Right atrium auricular region (tissue), 2 donors: ENCODE results near the gene CIB2. TPM values are rescaled to one million over a fixed set of nuclear protein-coding genes. Genes with fewer than 3 reads are reported as not detected.

Experiments
- DNase-seq: peaks from one replicate; pipeline ENCODE4 v3.0.0-alpha.2; 2019; ENCODE audit warnings: low spot score
- H3K27ac ChIP-seq, 2 donors: fragments of 200-600 bp; sonication (generic); 1 replicate in 1 of 2; 2 replicates in 1 of 2; pipeline ENCODE4 v1.5.1; 2016 to 2019
- H3K27me3 ChIP-seq, 2 donors: fragments of 200-600 bp; sonication (generic); one replicate each; pipeline versions ENCODE4 v1.5.1 to v1.6.0; 2017 to 2019
- H3K36me3 ChIP-seq: fragments of 200-600 bp; sonication (generic); one replicate; pipeline ENCODE4 v1.5.1; 2016
- H3K4me1 ChIP-seq, 2 donors: fragments of 200-600 bp; sonication (generic); one replicate each; pipeline versions ENCODE4 v1.5.1 to v1.6.0; 2017 to 2019
- H3K4me3 ChIP-seq, 2 donors: fragments of 200-600 bp; sonication (generic); 1 replicate in 1 of 2; 2 replicates in 1 of 2; pipeline ENCODE4 v1.5.1; 2017 to 2019; ENCODE audit warnings: mild to moderate bottlenecking in 1 of 2, moderate library complexity in 1 of 2
- H3K9me3 ChIP-seq, 2 donors: fragments of 200-600 bp; sonication (generic); one replicate each; pipeline ENCODE4 v1.5.1; 2019
- CTCF ChIP-seq, 2 donors: fragments of 200-600 bp; sonication (generic); IDR thresholded peaks; one replicate each; pipeline ENCODE4 v1.5.1; 2019; ENCODE audit warnings: antibody characterized with exemption in 2 of 2
- total RNA-seq, 2 donors: library from RNA; depleted of rRNA; stranded (reverse); fragments of >200 nt; gene quantifications; one replicate each; pipeline ENCODE4 v1.1.0, GENCODE V29; 2016

The CIB2 gene
- total RNA-seq, 2 donors from 2014 or later: 37.2 to 38.6 TPM

GRCh38 chr15:78167227-78167888, 36.1 kb upstream of the CIB2 start:
- Histone ChIP-seq H3K9me3 (no peaks in the 10 kb centered on the region), H3K27ac (no peak overlapping the region), H3K27me3 (no peaks in the 10 kb centered on the region), H3K4me3 (no peak overlapping the region), H3K4me1 (peaks cover 0 to 11% of the 10 kb centered on the region in 2 donors), H3K36me3 (peaks cover 97% of the 10 kb centered on the region)
- no peak for DNase-seq
- no peak for TF ChIP-seq CTCF (IDR thresholded peaks at IDR 0.05)

GRCh38 chr15:78164010-78164409, 32.8 kb upstream of the CIB2 start:
- H3K4me1 ChIP-seq: no peaks in the 10 kb centered on the region
- no peaks in the 10 kb centered on the region for H3K9me3 ChIP-seq
- H3K4me3 ChIP-seq: no peak overlapping the region
- DNase-seq: no peak
- no peak overlapping the region for H3K27ac ChIP-seq
- H3K36me3 ChIP-seq: peaks cover 96% of the 10 kb centered on the region
- TF ChIP-seq CTCF (IDR thresholded peaks at IDR 0.05): no peak
- H3K27me3 ChIP-seq: no peaks in the 10 kb centered on the region

- no peak overlapping the region for H3K4me3 ChIP-seq
- no peaks in the 10 kb centered on the region for H3K27me3 ChIP-seq
- no peak for DNase-seq
- no peak for TF ChIP-seq CTCF (IDR thresholded peaks at IDR 0.05)
- no peak overlapping the region for H3K27ac ChIP-seq
- H3K9me3 ChIP-seq: no peaks in the 10 kb centered on the region
- peaks cover 96% of the 10 kb centered on the region for H3K36me3 ChIP-seq
- no peaks in the 10 kb centered on the region for H3K4me1 ChIP-seq
Observed at GRCh38 chr15:78162038-78162437, 30.8 kb upstream of the CIB2 start.

- Histone ChIP-seq H3K4me1 (peaks cover 0 to 23% of the 10 kb centered on the region in 2 donors), H3K27ac (no peak overlapping the region), H3K36me3 (peaks cover 73% of the 10 kb centered on the region), H3K4me3 (no peak overlapping the region), H3K27me3 (no peaks in the 10 kb centered on the region), H3K9me3 (no peaks in the 10 kb centered on the region)
- no peak for TF ChIP-seq CTCF (IDR thresholded peaks at IDR 0.05)
- no peak for DNase-seq
Observed at GRCh38 chr15:78159395-78159794, 28.1 kb upstream of the CIB2 start.

GRCh38 chr15:78157203-78157602, 26.0 kb upstream of the CIB2 start:
- no peak for TF ChIP-seq CTCF (IDR thresholded peaks at IDR 0.05)
- Histone ChIP-seq H3K36me3 (peaks cover 54% of the 10 kb centered on the region), H3K27ac (no peak overlapping the region), H3K27me3 (no peaks in the 10 kb centered on the region), H3K9me3 (no peaks in the 10 kb centered on the region), H3K4me1 (peaks cover 0 to 27% of the 10 kb centered on the region in 2 donors), H3K4me3 (no peak overlapping the region)
- DNase-seq: no peak

- Histone ChIP-seq H3K9me3 (no peaks in the 10 kb centered on the region), H3K36me3 (peaks cover 49% of the 10 kb centered on the region), H3K27ac (no peak overlapping the region), H3K4me1 (peaks cover 0 to 27% of the 10 kb centered on the region in 2 donors), H3K4me3 (no peak overlapping the region), H3K27me3 (no peaks in the 10 kb centered on the region)
- no peak for TF ChIP-seq CTCF (IDR thresholded peaks at IDR 0.05)
- no peak for DNase-seq
Observed at GRCh38 chr15:78156653-78157052, 25.4 kb upstream of the CIB2 start.
